NCI-H1436 (cell line): ENCODE results near the gene UBTF.

Experiments used
- DNase-seq: peaks from one replicate; lab custom pipeline; 2025; lab: John Stamatoyannopoulos, UW

The UBTF gene

DNA sequence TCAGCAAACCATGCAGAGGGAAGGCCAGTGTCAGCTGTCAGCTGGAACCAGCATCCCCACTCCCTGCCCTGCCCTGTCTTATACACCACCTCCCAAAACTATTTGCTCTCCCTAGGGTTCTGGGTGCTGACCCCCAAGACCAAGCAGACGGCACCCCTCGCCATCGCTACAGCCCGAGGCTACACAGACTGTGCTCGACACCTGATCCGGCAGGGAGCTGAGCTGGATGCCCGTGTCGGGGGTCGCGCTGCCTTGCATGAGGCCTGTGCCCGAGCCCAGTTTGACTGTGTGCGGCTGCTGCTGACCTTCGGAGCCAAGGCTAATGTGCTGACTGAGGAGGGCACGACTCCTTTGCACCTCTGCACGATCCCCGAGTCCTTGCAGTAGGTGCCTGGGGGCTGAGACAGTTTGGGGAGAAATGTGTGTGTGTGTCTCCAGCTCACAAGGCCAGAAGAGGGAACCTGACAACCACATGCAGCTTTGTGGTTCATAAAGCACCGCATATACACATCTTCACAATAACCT, 47.5 kb downstream of the UBTF start:
- DNase-seq: no peak

DNA sequence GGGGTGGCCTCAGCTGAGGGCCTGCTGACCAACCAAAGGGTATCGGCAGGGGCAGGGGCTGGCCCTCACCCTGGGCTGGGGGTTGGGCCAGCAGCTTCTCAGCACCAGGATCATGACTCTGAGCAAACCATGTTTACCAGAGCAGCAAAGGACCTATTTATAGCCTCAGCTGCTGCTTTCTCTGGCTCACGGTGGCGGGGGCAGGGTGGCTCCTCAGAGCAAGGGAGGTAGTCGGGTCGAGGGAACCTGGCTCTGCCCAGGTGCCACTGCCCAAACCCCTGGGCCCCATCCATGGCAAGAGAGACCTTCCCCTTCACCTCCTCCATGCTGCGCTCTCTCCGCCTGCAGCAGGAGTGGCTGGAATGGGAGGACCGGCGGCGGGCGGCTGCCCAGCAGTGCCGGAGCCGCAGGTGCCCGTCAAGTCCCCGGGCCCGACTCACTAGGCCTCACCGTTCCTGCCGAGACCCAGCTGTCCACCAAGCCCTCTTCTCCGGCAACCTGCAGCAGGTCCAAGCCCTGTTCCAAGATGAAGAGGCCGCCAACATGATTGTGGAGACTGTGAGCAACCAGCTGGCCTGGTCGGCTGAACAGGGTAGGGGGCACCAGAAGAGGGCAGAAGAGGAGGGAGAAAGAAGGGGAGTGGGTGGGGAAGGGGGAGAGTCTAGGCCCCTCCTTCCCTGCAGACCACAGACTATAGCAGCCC, 48.8 kb downstream of the UBTF start, which contains the start of gene ASB16:
TSS of gene ASB16 (plus strand) at position 206 of the 703 bp plus-strand sequence. CDS start at position 292, 86 bp downstream.
- DNase-seq: no peak

DNA sequence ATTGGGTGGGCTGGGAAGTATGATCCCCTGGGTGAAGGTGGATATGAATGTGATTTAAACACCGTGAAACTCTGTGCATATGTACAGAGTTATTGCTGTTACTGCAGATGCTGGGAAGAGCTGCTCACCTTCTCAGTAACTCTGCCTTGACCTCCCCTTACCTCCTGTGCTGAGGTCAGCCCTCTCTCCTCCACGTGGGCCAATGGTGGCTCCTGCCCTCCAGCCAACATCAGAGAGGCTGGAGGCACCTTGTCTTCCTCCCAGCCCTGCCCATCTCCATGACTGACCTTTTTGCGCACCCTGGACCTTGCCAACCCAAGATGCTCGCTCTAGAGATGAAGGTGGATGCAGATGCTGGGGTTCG, 49.4 kb downstream of the UBTF start:
- no peak for DNase-seq

DNA sequence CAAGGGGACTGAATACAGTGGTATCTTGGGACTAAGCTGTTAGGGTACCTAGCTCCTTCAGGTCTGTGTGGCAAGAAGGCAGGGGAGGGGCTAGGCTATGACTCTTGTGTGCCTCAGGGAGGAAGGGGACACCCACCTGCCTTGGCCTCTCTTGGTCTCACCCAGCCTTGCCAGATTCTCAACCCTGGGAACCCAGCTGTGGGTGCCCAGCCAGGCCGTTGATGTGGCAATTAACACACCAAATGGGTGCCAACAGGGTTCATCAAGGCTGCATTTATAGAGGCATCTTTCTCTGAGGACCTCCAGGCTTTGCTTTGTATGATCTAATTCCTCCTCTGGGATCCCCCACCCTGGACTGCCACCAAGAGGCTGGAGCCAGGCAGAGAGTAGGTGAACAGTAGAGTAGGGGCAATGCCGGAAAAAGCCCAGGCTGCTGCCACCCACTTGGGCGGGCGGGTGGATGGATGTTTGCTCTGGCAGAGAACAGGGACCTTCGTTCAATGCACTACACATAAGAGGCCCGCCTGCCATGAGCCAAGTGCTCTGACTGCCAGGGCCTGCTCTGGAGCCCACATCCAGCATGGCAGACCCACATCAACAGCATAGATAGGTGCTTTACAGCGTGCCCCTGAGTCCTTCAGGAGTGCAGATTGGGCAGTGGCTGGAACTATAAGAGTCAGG, 52.2 kb downstream of the UBTF start:
- no peak for DNase-seq

DNA sequence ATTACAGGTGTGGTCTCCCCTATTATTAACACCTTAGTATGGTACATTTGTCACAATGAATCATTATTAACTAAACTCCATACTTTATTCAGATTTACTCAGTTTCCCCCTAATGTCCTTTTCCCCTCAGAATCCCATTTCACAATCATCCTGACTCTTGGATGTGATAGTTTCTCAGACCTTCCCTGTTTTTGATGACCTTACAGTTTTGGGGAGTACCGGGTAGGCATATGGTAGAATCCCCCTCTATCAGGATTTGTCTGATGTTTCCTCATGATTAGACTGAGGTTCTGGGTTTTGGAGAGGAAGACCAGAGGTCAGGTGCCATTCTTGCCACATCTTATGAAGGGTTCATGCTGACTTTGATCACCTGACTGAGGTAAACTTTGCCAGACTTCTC, 55.0 kb downstream of the UBTF start:
- DNase-seq: no peak

DNA sequence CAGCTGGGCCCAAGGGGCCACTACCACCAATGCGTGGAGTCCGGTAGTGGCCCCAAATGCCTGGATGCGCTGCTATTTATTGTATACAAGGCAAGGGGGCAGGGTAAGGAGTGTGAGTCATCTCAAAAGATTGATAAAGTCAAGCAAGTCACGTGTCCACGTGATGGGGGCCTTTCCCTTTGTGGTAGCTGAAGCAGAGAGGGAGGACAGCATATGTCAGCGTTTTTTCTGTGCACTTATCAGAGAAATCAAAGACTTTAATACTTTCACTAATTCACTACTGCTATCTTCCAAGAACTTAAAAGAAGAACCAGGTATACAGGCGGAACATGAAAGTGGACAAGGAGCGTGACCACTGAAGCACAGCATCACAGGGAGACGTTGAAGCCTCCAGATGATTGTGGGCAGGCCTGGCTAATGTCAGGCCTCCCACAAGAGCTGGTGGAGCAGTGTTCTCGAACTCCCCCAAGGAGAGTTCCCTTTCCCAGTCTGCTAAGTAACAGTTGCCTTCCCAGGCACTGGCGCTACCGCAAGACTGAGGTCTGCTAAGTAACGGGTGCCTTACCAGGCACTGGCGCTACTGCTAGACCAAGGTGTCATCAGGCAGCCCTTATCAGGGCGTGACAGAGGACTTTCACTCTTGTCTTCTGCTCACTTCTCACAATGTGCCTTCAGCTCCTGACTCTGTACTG, 59.8 kb downstream of the UBTF start:
- no peak for DNase-seq

DNA sequence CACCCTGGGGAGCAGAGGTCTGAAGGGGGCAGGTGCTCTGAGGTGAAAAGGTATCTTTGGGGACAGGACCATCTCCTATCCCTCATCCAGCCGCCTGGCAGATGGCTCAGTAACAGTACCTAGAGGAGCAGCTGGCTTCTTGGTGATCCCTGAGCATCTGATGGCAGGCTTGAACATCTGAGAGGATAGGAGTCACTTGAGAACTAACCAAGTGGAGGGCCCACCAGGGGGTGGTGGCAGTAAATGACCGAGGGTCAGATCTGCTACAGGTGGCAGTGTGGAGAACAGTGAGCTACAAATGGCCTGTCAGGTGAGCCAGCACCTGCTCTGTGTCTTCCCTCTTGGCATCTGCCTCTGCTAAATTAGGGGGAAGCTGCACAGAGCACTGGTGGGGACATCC, 64.0 kb downstream of the UBTF start:
- DNase-seq: no peak
